Measurements from ENCODE around the gene OR2S2. TPM values are rescaled to one million over a fixed set of nuclear protein-coding genes. Genes with fewer than 3 reads are reported as not detected.
"Not testable (repeated sequence)": the region's sequence is repeated elsewhere in the genome, so short reads cannot be mapped to it uniquely, and the experiment has no call there.

Gene OR2S2
- total and polyA plus RNA-seq, 5 experiments from 2014 or later = not detected

DNA sequence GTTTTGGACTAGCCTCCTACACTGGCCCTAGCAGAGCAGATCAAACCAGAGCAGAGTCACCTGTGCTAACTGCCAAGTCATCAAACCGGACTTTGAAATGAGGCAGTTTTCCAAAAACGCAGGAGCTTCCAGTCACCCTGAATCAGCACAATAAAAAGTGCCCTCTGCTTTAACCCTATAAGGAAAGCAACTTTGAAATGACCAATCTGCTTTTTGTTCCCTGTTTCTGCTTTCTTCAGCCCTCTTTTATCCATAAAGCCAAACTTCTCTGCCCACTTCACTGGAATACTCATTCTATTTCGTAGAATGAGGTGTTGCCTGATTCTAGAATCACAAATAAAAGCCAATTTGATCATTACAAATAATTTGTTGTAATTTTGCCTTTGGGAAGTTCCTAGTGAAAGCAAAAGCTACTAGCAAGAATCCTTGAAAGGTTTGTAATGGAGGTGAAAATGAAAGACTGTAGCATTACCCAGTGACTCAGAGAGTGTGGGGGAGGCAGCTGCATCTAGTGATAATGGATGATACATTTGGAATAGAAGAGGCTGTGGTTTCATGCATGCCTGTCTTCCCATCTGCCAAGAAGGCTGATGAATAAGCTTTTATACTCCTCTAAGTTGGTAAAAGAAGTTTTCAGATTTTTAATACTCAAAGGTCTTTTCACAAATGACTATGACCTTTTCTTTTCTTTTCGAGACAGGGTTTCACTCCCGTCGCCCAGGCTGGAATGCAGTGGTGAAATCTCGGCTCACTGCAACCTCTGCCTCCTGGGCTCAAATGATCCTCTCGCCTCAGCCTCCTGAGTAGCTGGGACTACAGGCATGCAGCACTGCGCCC is 33.8 kb downstream of the OR2S2 start:
- POLR2A ChIA-PET = no interaction called here
- no peaks in the 10 kb centered on the region for H3K9me3 Mint-ChIP-seq
- H3K36me3 Mint-ChIP-seq = no peaks in the 10 kb centered on the region
- H3K4me3 Mint-ChIP-seq = no peak overlapping the region
- ATAC-seq (no peak), DNase-seq (no peak)
- no peak overlapping the region for H3K27ac Mint-ChIP-seq
- peaks cover 0 to 5% (median under 1%) of the 10 kb centered on the region in 4 donors for H3K4me1 Mint-ChIP-seq
- H3K27me3 Mint-ChIP-seq = peaks cover 0 to 2% (median 0%) of the 10 kb centered on the region in 5 donors

DNA sequence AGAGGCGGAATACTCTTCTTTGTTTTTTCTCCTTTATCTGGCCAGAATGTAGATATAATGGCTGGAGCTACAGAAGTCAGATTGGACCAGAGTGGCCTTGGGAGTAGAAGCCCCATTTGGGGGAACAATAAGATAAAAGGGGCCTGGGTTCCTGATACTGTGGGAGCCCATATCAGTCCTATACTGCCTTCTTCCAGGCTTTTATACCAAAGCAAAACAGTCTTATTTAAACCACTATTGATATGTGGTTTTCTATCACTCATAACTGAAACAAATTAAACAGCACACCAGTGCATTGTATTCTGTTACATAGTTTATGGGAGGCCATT is 34.4 kb downstream of the OR2S2 start:
- Mint-ChIP-seq H3K9me3 (no peaks in the 10 kb centered on the region), H3K36me3 (no peaks in the 10 kb centered on the region), H3K27ac (no peak overlapping the region), H3K4me3 (no peak overlapping the region), H3K4me1 (peaks cover 0 to 6% (median under 1%) of the 10 kb centered on the region in 4 donors), H3K27me3 (peaks cover 0 to 2% (median 0%) of the 10 kb centered on the region in 5 donors)
- ATAC-seq = no peak
- DNase-seq = no peak
- POLR2A ChIA-PET = no interaction called here

DNA sequence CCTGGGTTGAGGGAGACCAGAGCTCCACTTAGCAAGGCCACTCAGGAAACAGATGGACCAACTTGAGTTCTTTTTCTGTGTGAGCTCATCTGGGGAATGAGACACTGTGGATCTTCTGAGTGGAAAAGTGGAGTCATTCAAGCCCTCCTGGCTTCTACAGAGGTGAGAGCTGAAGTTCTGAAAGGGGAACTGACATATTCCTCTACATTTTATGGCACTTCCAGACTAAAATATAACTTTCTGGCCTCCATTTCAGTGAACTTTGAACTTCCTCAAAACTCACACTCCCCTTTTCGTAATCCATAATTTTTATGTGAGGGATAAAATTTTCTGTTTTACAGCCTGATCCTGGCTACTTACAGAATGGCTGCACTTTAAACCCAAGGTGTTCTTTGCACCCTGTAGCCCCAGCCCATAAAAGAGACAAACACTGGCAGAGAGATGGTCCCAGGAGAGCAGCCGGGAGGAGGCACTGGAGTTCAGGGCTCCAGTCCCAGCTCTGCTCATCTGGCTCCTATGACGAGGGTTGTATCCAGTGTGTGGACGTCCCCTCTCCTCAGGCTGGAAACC is 37.8 kb downstream of the OR2S2 start:
- ATAC-seq (no peak), DNase-seq (no peak)
- Mint-ChIP-seq H3K4me1 (peaks cover 0 to 6% (median 4%) of the 10 kb centered on the region in 4 donors), H3K27ac (no peak overlapping the region), H3K9me3 (no peaks in the 10 kb centered on the region), H3K4me3 (no peak overlapping the region), H3K36me3 (no peaks in the 10 kb centered on the region), H3K27me3 (no peaks in the 10 kb centered on the region)
- POLR2A ChIA-PET = no interaction called here

- ATAC-seq (no peak), DNase-seq (no peak)
- Mint-ChIP-seq H3K27me3 (no peaks in the 10 kb centered on the region), H3K27ac (peak overlapping the region in 9 of 10 donors; percentile 9 to 78 (median 53)), H3K4me3 (no peak overlapping the region), H3K36me3 (no peaks in the 10 kb centered on the region), H3K4me1 (peaks cover 0 to 7% (median 4%) of the 10 kb centered on the region in 4 donors), H3K9me3 (no peaks in the 10 kb centered on the region)
- POLR2A ChIA-PET = no interaction called here
These were observed 38.5 kb downstream of the OR2S2 start for GRCh38 chr9:35919212-35920008.

DNA sequence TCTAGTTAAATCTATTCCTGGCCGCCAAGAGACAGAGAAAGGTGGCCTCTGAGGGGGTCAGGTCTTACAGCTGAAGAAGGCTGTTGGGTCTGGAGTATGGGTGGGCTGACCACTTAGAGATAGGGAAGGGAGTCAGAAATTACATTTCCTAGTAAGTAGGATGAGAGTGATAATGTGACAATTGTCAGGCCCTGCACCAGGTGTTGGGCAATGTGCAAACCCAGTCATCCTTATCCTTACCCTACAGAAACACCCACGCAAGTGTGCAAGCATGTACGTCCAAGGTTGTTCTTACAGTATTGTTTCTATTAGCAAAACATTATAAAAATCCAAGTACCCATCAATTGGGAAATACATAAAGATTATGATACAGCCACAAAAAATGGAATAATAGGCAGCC is 39.2 kb downstream of the OR2S2 start:
- Mint-ChIP-seq H3K36me3 (no peaks in the 10 kb centered on the region), H3K4me1 (peaks cover 0 to 6% (median 4%) of the 10 kb centered on the region in 4 donors), H3K27me3 (no peaks in the 10 kb centered on the region), H3K27ac (peak overlapping the region in 5 of 10 donors; percentile 9 to 80 (median 30)), H3K9me3 (no peaks in the 10 kb centered on the region), H3K4me3 (no peak overlapping the region)
- POLR2A ChIA-PET = no interaction called here
- DNase-seq = no peak
- ATAC-seq = no peak

- Mint-ChIP-seq H3K4me3 (no peak overlapping the region), H3K4me1 (peaks cover 0 to 9% (median 3%) of the 10 kb centered on the region in 4 donors), H3K27ac (peak overlapping the region in 4 of 10 donors; percentile 13 to 78 (median 23)), H3K36me3 (no peaks in the 10 kb centered on the region), H3K9me3 (no peaks in the 10 kb centered on the region), H3K27me3 (no peaks in the 10 kb centered on the region)
- ATAC-seq = no peak
- DNase-seq = no peak
- POLR2A ChIA-PET = no interaction called here
These were observed 40.7 kb downstream of the OR2S2 start for GRCh38 chr9:35917261-35917660.

- H3K9me3 Mint-ChIP-seq = no peaks in the 10 kb centered on the region
These were observed 42.2 kb downstream of the OR2S2 start for GRCh38 chr9:35915681-35916294.

GRCh38 chr9:35914301-35914807 is 43.6 kb downstream of the OR2S2 start:
- peak in 1 of 10 donors; percentile 8 for DNase-seq
- Mint-ChIP-seq H3K4me3 (no peak overlapping the region), H3K27ac (no peak overlapping the region), H3K9me3 (no peaks in the 10 kb centered on the region), H3K27me3 (no peaks in the 10 kb centered on the region), H3K36me3 (no peaks in the 10 kb centered on the region), H3K4me1 (peaks cover 14 to 33% (median 29%) of the 10 kb centered on the region in 4 donors)
- ATAC-seq = peak in 1 of 2 donors; percentile 53
- POLR2A ChIA-PET = no interaction called here

More at GRCh38 chr9:35915681-35916294, 42.2 kb downstream of the OR2S2 start:
- peaks cover 8 to 21% (median 15%) of the 10 kb centered on the region in 4 donors for H3K4me1 Mint-ChIP-seq
- DNase-seq = no peak
- POLR2A ChIA-PET = no interaction called here
- H3K36me3 Mint-ChIP-seq = no peaks in the 10 kb centered on the region
- H3K27ac Mint-ChIP-seq = peak overlapping the region in 4 of 10 donors; percentile 13 to 71 (median 38)
- H3K4me3 Mint-ChIP-seq = no peak overlapping the region
- no peak for ATAC-seq
- no peaks in the 10 kb centered on the region for H3K27me3 Mint-ChIP-seq

GRCh38 chr9:35913429-35913828 is 44.5 kb downstream of the OR2S2 start:
- H3K36me3 Mint-ChIP-seq, H3K4me3 Mint-ChIP-seq, DNase-seq, POLR2A ChIA-PET, H3K27ac Mint-ChIP-seq, H3K9me3 Mint-ChIP-seq, H3K27me3 Mint-ChIP-seq, ATAC-seq: not testable (repeated sequence)
- H3K4me1 Mint-ChIP-seq = peaks cover 22 to 41% (median 38%) of the 10 kb centered on the region in 4 donors

- H3K4me1 Mint-ChIP-seq = peaks cover 26 to 45% (median 43%) of the 10 kb centered on the region in 4 donors
- POLR2A ChIA-PET = interaction anchor here (1.1 kb wide), 1 partner anchor 28 kb away, joined by 5 read pairs; no protein-coding TSS in a partner anchor
- H3K27ac Mint-ChIP-seq = peak overlapping the region in 3 of 10 donors; percentile 16 to 73 (median 33)
- no peak overlapping the region for H3K4me3 Mint-ChIP-seq
- ATAC-seq = no peak
- no peaks in the 10 kb centered on the region for H3K36me3 Mint-ChIP-seq
- H3K9me3 Mint-ChIP-seq = no peaks in the 10 kb centered on the region
- no peak for DNase-seq
- no peaks in the 10 kb centered on the region for H3K27me3 Mint-ChIP-seq
These were observed 45.1 kb downstream of the OR2S2 start for GRCh38 chr9:35912791-35913400.

DNA sequence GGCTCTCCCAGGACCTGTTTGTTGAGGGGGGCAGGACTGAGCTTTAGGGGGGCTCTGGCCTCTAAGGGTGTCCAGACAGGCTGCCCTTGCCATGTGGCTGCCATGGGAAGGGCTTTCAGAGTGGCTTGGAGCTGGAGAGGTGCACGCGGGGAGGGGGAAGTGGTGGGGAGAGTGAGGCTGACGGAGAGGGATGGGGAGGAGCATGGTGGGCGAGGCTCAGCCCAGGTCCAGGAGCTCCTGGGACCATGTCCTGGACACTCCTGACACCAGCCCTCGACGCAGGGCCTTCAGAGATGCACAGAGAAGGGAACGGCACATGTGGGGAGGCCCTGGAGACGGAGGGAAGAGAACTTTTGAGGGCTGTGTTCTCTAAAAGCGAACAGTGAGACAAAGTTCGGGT is 46.3 kb downstream of the OR2S2 start:
- H3K36me3 Mint-ChIP-seq = no peaks in the 10 kb centered on the region
- H3K27me3 Mint-ChIP-seq = no peaks in the 10 kb centered on the region
- POLR2A ChIA-PET = interaction anchor here (1.1 kb wide), 1 partner anchor 29 kb away, joined by 5 read pairs; no protein-coding TSS in a partner anchor
- DNase-seq (no peak), ATAC-seq (no peak)
- H3K9me3 Mint-ChIP-seq = no peaks in the 10 kb centered on the region
- H3K4me3 Mint-ChIP-seq = peak overlapping the region in 6 of 10 donors; percentile 18 to 75 (median 58)
- H3K27ac Mint-ChIP-seq = peak overlapping the region in 9 of 10 donors; percentile 15 to 98 (median 75)
- peaks cover 32 to 54% (median 53%) of the 10 kb centered on the region in 4 donors for H3K4me1 Mint-ChIP-seq

All from naive thymus-derived CD8-positive, alpha-beta T cell (primary cell).